Left ventricle myocardium inferior (tissue), 1 donor: ENCODE data around the gene USP17L20. TPM values are rescaled to one million over a fixed set of nuclear protein-coding genes. Genes with fewer than 3 reads are reported as not detected.
A peak's percentile ranks its signal among the peaks of the same experiment; 100 is the strongest.
"Not testable (repeated sequence)": the region's sequence is repeated elsewhere in the genome, so short reads cannot be mapped to it uniquely, and the experiment has no call there.

ENCODE experiments used
- DNase-seq: peaks from one replicate; pipeline ENCODE4 v3.0.0-alpha.2; 2020
- H3K27ac ChIP-seq: fragments of 200-600 bp; replicated peaks from 2 replicates; pipeline ENCODE4 v1.8.0; 2021
- H3K27me3 ChIP-seq: fragments of 200-600 bp; 2 replicates; pipeline ENCODE4 v1.8.0; 2021; ENCODE audit warnings: low read depth
- H3K36me3 ChIP-seq: fragments of 200-600 bp; 2 replicates; pipeline ENCODE4 v1.8.0; 2021
- H3K4me1 ChIP-seq: fragments of 200-600 bp; 2 replicates; pipeline ENCODE4 v1.8.0; 2021
- H3K4me3 ChIP-seq: fragments of 200-600 bp; 2 replicates; pipeline ENCODE4 v1.8.0; 2021; ENCODE audit warnings: mild to moderate bottlenecking, moderate library complexity
- H3K9me3 ChIP-seq: fragments of 200-600 bp; replicated peaks from 2 replicates; pipeline ENCODE4 v1.8.0; 2021
- intact Hi-C: fragments of 100-400 bp; cut with micrococcal nuclease; formaldehyde crosslinking; loops from one replicate; pipeline ENCODE4 v1.11.0; 2022
- total RNA-seq: library from RNA; stranded (reverse); fragmentation: NEBNext Ultra II Directional; extraction: Animal tissue kit (Norgen Biotek cat#: 25700); gene quantifications from one replicate; pipeline ENCODE4 v1.2.1, GENCODE V29; 2021
- donor health status: DM: no; HTN: yes; CAD: no; lungs with severe emphysema.

Gene USP17L20
- total RNA-seq, 1 donor from 2014 or later, result not detected

GRCh38 chr4:9267319-9267718 is 9.4 kb downstream of the USP17L20 start, which contains the start of gene USP17L22:
TSS of gene USP17L22 (plus strand) at chr4:9267619. CDS start at chr4:9267619, 0 bp downstream.
- H3K27me3 ChIP-seq, H3K4me3 ChIP-seq, H3K4me1 ChIP-seq, H3K36me3 ChIP-seq, H3K27ac ChIP-seq, H3K9me3 ChIP-seq, intact Hi-C loops, DNase-seq: not testable (repeated sequence)

GRCh38 chr4:9271719-9272118 is 13.8 kb downstream of the USP17L20 start:
- H3K27me3 ChIP-seq, H3K27ac ChIP-seq, intact Hi-C loops, H3K4me3 ChIP-seq, H3K4me1 ChIP-seq, H3K36me3 ChIP-seq, H3K9me3 ChIP-seq: not testable (repeated sequence)
- DNase-seq, result peak; percentile 27

Other genes with a start within 250 kb of the USP17L20 start
- gene FAM90A26, start 87.7 kb upstream of the USP17L20 start, total RNA-seq, result not detected
- gene USP17L10, start 47.5 kb upstream of the USP17L20 start, total RNA-seq, result not detected
- gene USP17L11, start 42.7 kb upstream of the USP17L20 start, total RNA-seq, result not detected
- not detected for gene USP17L12, start 38.0 kb upstream of the USP17L20 start, total RNA-seq
- not detected for gene USP17L13, start 33.2 kb upstream of the USP17L20 start, total RNA-seq
- gene USP17L15, start 23.7 kb upstream of the USP17L20 start, total RNA-seq, result not detected
- gene USP17L17, start 14.2 kb upstream of the USP17L20 start, total RNA-seq, result not detected
- not detected for gene USP17L18, start 9.5 kb upstream of the USP17L20 start, total RNA-seq
- gene USP17L19, start 4.7 kb upstream of the USP17L20 start, total RNA-seq, result not detected
- not detected for gene USP17L21, start 4.7 kb downstream of the USP17L20 start, total RNA-seq
- not detected for gene USP17L22, start 9.5 kb downstream of the USP17L20 start, total RNA-seq
- gene USP17L24, start 67.0 kb downstream of the USP17L20 start, total RNA-seq, result not detected
- gene USP17L25, start 71.8 kb downstream of the USP17L20 start, total RNA-seq, result not detected
- gene USP17L26, start 76.5 kb downstream of the USP17L20 start, total RNA-seq, result not detected
- gene USP17L5, start 81.3 kb downstream of the USP17L20 start, total RNA-seq, result not detected
- gene USP17L27, start 86.0 kb downstream of the USP17L20 start, total RNA-seq, result not detected
- gene USP17L28, start 90.8 kb downstream of the USP17L20 start, total RNA-seq, result not detected
- not detected for gene USP17L29, start 95.5 kb downstream of the USP17L20 start, total RNA-seq
- not detected for gene USP17L30, start 105.0 kb downstream of the USP17L20 start, total RNA-seq
- not detected for gene DEFB131A, start 186.3 kb downstream of the USP17L20 start, total RNA-seq